K562 (cell line): ENCODE measurements around the gene TNPO2. TPM values are rescaled to one million over a fixed set of nuclear protein-coding genes. Genes with fewer than 3 reads are reported as not detected.

ENCODE experiments used
- ELF2 ChIP-seq: fragments of 250-450 bp; sonication (Bioruptor Pico); IDR thresholded peaks from 2 replicates; pipeline ENCODE4 v1.5.0; 2021; ENCODE audit warnings: mild to moderate bottlenecking
- FOS ChIP-seq: IDR thresholded peaks from 3 replicates; pipeline ENCODE4 v1.6.1; 2011; ENCODE audit not compliant: insufficient read length; ENCODE audit errors: extremely low read depth
- KDM2B ChIP-seq: fragments of 250-450 bp; sonication (Bioruptor Pico); IDR thresholded peaks from 2 replicates; pipeline ENCODE4 v1.8.0; 2021; ENCODE audit warnings: mild to moderate bottlenecking, moderate library complexity
- MAFG ChIP-seq: fragments of 450-650 bp; conservative IDR thresholded peaks from 2 replicates; pipeline ENCODE4 v1.6.1; 2016; ENCODE audit warnings: missing genetic modification characterization, missing compliant biosample characterization
- NEUROD1 ChIP-seq: fragments of 150-350 bp; IDR thresholded peaks from 2 replicates; pipeline ENCODE4 v1.6.1; 2014; ENCODE audit warnings: borderline replicate concordance, low read length, low read depth; ENCODE audit not compliant: partially characterized antibody
- PTTG1 ChIP-seq: fragments of 450-650 bp; IDR thresholded peaks from 2 replicates; pipeline ENCODE4 v1.6.1; 2016; ENCODE audit warnings: low read depth, mild to moderate bottlenecking, missing genetic modification characterization, missing compliant biosample characterization
- RBFOX2 ChIP-seq: fragments of 200-400 bp; formaldehyde crosslinking; IDR thresholded peaks from 2 replicates; pipeline ENCODE4 v1.6.1; 2017; ENCODE audit warnings: low read depth, mild to moderate bottlenecking, low read length, moderate library complexity
- RBM17 ChIP-seq: fragments of 200-400 bp; formaldehyde crosslinking; IDR thresholded peaks from 2 replicates; pipeline ENCODE4 v1.6.1; 2017; ENCODE audit warnings: low read depth, mild to moderate bottlenecking, low read length, borderline replicate concordance
- SPI1 ChIP-seq: IDR thresholded peaks from 2 replicates; pipeline ENCODE4 v1.6.1; 2011; ENCODE audit warnings: low read depth, low read length, control low read depth, borderline replicate concordance
- TSC22D4 ChIP-seq: fragments of 450-650 bp; IDR thresholded peaks from 2 replicates; pipeline ENCODE4 v1.6.1; 2016; ENCODE audit warnings: missing genetic modification characterization, missing biosample characterization, control low read depth
- ZBTB11 ChIP-seq, 3 experiments: fragments of 200-800 bp in 1 of 3; fragments of 250-450 bp in 1 of 3; fragments of 450-650 bp in 1 of 3; sonication (Bioruptor Pico) in 1 of 3; sonication (Bioruptor generic) in 1 of 3; formaldehyde crosslinking in 1 of 3; IDR thresholded peaks; 2 replicates each; pipeline versions ENCODE4 v1.6.1 to v1.8.0; 2016 to 2022; ENCODE audit warnings: mild to moderate bottlenecking in 2 of 3, missing genetic modification characterization in 2 of 3, missing compliant biosample characterization in 1 of 3, moderate library complexity in 1 of 3
- ZFP1 ChIP-seq: fragments of 450-650 bp; formaldehyde crosslinking; IDR thresholded peaks from 2 replicates; pipeline ENCODE4 v1.4.0; 2020; ENCODE audit warnings: mild to moderate bottlenecking, mixed read lengths
- ZNF668 ChIP-seq: fragments of 250-450 bp; sonication (Bioruptor Pico); IDR thresholded peaks from 2 replicates; pipeline ENCODE4 v1.8.0; 2022; ENCODE audit warnings: mild to moderate bottlenecking, inconsistent platforms
- polyA plus RNA-seq, 8 experiments: library from polyadenylated mRNA; depleted of rRNA in 4 of 8; stranded (reverse) in 5 of 8; unstranded in 3 of 8; fragments of >200 nt; fragmentation: Nextera tagmentation in 2 of 8; fragmentation: Illumina TruSeq in 1 of 8; extraction: Ambion mirVana in 2 of 8; extraction: Trizol in 1 of 8; gene quantifications; 2 replicates each; pipeline versions ENCODE4 v1.2.1 to v1.2.3, GENCODE V29; 2011 to 2014; ENCODE audit warnings: inconsistent platforms in 1 of 8, missing spikeins in 1 of 8
- total RNA-seq, 7 experiments: library from RNA; depleted of rRNA in 6 of 7; stranded (reverse); fragments of >200 nt in 6 of 7; fragmentation: Illumina TruSeq in 2 of 7; extraction: Trizol in 2 of 7; gene quantifications; 2 replicates each; pipeline versions ENCODE4 v1.2.1 to v1.2.3, GENCODE V29; 2011 to 2021; ENCODE audit warnings: low replicate concordance in 1 of 7
- TF ChIP-seq, protein P1 (sequence below): fragments of 450-650 bp; IDR thresholded peaks from 2 replicates; pipeline ENCODE4 v1.7.0; 2016; ENCODE audit warnings: borderline replicate concordance
- TF ChIP-seq, protein P2 (sequence below): sonication (generic); formaldehyde crosslinking; IDR thresholded peaks from 2 replicates; pipeline ENCODE4 v1.8.1; 2023; ENCODE audit warnings: mild to moderate bottlenecking, missing genetic modification reagents
- TF ChIP-seq, protein P3 (sequence below): fragments of 450-650 bp; IDR thresholded peaks from 2 replicates; pipeline ENCODE4 v1.6.1; 2016; ENCODE audit warnings: antibody characterized with exemption

Gene TNPO2
- total and polyA plus RNA-seq, 9 of the 15 experiments (the other 6 are each of a cell fraction or from before 2014, with no cell fraction given), result 6.0 to 126 (median 53.8) TPM

DNA sequence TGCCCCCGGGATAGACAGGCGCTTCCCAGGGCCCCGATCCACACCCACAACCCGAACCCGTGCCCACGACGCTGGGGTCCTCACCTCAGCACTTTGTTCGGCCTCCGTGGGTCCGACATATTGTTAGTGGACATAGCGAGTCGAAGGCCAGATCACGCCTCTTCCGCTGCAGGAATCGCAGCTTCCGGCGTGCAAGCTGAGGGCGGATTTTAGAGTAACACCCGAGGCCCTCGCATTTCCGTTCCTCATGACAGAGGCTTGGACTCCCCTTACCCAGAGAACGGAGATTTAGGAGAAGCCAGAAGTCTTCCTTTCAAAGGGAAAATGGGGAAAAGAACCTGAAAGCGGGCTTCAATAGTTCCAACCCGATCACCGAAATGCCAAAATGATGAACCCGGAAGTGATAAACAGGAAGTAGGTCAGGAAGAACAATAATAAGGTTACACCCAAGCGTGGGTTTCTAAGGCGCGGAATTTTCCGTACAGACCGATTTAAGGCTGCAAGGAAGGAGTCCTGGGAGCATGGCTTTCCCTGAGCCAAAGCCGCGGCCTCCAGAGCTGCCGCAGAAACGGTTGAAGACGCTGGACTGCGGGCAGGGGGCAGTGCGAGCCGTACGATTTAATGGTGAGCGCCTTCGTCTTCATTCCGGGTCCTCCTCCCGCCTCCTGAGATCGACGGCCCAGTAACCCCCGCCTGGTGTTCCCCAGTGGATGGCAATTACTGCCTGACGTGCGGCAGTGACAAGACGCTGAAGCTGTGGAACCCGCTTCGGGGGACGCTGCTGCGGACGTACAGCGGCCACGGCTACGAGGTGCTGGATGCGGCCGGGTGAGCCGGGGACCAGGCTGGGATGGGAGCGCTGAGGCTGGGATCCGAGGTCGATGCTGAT is 54.2 kb downstream of the TNPO2 start (continued):
- TF ChIP-seq, protein P1, sequence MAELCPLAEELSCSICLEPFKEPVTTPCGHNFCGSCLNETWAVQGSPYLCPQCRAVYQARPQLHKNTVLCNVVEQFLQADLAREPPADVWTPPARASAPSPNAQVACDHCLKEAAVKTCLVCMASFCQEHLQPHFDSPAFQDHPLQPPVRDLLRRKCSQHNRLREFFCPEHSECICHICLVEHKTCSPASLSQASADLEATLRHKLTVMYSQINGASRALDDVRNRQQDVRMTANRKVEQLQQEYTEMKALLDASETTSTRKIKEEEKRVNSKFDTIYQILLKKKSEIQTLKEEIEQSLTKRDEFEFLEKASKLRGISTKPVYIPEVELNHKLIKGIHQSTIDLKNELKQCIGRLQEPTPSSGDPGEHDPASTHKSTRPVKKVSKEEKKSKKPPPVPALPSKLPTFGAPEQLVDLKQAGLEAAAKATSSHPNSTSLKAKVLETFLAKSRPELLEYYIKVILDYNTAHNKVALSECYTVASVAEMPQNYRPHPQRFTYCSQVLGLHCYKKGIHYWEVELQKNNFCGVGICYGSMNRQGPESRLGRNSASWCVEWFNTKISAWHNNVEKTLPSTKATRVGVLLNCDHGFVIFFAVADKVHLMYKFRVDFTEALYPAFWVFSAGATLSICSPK, result no peak
- TF ChIP-seq RBM17, result no peak
- no peak for TF ChIP-seq KDM2B
- TF ChIP-seq PTTG1, result peak; percentile 51; the same call in 1 of the 2 replicates
- TF ChIP-seq, protein P2, sequence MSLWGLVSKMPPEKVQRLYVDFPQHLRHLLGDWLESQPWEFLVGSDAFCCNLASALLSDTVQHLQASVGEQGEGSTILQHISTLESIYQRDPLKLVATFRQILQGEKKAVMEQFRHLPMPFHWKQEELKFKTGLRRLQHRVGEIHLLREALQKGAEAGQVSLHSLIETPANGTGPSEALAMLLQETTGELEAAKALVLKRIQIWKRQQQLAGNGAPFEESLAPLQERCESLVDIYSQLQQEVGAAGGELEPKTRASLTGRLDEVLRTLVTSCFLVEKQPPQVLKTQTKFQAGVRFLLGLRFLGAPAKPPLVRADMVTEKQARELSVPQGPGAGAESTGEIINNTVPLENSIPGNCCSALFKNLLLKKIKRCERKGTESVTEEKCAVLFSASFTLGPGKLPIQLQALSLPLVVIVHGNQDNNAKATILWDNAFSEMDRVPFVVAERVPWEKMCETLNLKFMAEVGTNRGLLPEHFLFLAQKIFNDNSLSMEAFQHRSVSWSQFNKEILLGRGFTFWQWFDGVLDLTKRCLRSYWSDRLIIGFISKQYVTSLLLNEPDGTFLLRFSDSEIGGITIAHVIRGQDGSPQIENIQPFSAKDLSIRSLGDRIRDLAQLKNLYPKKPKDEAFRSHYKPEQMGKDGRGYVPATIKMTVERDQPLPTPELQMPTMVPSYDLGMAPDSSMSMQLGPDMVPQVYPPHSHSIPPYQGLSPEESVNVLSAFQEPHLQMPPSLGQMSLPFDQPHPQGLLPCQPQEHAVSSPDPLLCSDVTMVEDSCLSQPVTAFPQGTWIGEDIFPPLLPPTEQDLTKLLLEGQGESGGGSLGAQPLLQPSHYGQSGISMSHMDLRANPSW (CRISPR knock-in tag), result no peak
- 0 out of 2 replicates have a peak, but pooled peaks have one; percentile 1 for TF ChIP-seq SPI1
- TF ChIP-seq ZFP1 (CRISPR knock-in tag), result no peak; the same call in 1 of the 2 replicates
- no peak for TF ChIP-seq ZNF668 (CRISPR knock-in tag)
- TF ChIP-seq ELF2, result peak; percentile 99
- TF ChIP-seq, protein P3, sequence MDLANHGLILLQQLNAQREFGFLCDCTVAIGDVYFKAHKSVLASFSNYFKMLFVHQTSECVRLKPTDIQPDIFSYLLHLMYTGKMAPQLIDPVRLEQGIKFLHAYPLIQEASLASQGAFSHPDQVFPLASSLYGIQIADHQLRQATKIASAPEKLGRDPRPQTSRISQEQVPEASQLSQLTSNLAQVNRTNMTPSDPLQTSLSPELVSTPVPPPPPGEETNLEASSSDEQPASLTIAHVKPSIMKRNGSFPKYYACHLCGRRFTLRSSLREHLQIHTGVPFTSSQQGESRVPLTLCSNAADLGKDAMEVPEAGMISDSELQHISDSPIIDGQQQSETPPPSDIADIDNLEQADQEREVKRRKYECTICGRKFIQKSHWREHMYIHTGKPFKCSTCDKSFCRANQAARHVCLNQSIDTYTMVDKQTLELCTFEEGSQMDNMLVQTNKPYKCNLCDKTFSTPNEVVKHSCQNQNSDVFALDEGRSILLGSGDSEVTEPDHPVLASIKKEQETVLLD, result no peak; the same call in 1 of the 2 replicates
- no peak for TF ChIP-seq FOS
- TF ChIP-seq RBFOX2, result peak; percentile 81
- TF ChIP-seq NEUROD1, result no peak
- TF ChIP-seq MAFG (tag), result no peak
- TF ChIP-seq ZBTB11 (CRISPR knock-in tag; IDR thresholded peaks at IDR 0.05), result peak; percentile 96 to 99 (median 99)
- no peak for TF ChIP-seq TSC22D4 (tag)
